Measurements from ENCODE around the gene MRPS11.
"Not testable (repeated sequence)": the region's sequence is repeated elsewhere in the genome, so short reads cannot be mapped to it uniquely, and the experiment has no call there.

MRPS11 gene

DNA sequence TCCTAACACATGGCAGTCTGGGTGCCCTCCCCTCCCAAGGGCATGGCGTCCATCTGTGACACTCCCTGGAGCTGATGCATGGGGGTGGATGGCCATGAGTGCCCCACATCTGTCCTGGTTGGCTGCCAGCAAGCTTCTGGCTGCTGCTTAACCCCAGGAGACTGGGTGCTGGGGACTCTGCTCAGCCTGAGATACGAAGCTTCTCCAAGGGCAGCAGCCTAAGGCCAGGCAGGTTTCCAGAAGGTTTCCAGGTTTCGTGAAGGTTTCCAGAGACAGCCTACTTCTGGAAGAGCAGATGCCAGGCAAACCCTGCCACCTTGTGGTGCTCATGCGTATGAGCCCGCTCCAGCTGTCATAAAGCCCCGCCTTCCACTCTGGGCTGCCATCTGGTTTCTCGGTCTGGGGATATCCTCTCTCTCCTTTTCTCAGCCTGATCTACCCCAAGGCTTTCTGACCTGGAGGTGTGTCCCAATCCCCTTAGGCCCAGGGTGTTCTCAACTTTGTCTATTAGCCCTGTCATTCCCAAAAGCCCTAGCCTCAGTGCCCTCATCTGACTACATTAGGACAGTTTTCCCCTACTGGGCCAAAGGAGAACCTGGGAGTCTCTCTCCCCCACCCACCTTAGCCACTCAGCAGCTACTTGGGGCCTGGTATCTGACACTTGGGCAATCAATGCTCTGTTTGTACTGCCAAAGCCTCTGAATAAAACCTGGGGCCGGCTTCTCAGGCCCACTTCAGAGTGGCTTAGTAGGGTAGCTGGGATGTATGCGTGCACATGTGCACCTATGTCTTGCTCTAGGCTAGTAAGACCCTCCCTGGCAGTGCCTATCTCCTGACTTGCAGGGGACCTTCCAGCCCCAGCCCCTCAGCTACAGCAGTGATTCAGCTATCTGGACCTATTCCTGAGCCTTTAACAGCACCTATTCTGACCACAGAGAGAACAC is 12.4 kb upstream of the MRPS11 start:
- in situ Hi-C loops (cut with MboI; ENCODE audit: low sequenced_read_pairs) = no loop called here

DNA sequence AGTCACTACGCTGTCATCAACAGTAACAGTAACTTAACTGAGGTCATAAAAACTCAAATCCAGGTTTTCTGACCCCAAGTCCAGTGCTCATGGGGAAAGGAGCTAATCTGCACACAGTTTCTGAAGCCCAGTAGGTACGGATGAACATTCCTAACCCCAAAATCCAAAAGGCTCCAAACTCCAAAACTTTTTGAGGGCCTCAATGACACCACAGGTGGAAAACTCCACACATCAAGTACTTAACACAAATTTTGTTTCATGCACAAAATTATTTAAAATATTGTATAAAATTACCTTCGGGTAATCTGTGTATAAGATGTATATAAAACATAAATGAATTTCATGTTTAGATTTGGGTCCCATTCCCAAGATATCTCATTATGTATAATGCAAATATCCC is 10.8 kb upstream of the MRPS11 start:
- in situ Hi-C loops (cut with MboI; ENCODE audit: low sequenced_read_pairs) = no loop called here

DNA sequence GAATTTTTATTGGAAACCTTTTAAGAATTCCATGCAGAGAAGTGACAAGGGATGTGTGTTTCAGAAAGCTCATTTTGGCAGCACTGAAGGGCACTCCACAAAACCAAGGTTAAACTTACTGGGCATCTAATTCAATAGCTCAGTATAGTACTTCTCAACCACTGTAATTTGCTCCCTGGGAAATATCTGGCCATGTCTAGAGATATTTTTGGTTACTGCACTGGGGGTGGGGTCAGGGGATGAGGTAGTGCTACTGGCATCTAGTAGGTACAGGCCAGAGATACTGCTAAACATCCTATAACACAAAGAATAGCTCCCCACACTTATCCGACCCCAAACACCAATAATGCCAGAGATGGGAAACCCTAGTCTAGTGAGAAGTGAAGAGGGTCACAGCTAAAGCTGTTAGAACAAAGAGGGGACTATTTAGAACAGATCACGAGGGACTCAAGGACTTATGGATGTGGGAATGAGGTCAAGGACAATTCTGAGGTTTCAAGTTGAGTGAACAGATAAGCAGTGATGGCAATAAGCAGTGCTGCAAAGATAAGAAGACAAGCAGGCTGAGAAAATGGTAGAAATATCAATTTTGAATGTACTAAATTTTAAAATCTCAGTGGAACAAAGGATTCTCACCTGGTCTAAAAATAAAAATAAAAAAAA is 3.5 kb upstream of the MRPS11 start:
- in situ Hi-C loops (cut with MboI; ENCODE audit: low sequenced_read_pairs) = no loop called here

DNA sequence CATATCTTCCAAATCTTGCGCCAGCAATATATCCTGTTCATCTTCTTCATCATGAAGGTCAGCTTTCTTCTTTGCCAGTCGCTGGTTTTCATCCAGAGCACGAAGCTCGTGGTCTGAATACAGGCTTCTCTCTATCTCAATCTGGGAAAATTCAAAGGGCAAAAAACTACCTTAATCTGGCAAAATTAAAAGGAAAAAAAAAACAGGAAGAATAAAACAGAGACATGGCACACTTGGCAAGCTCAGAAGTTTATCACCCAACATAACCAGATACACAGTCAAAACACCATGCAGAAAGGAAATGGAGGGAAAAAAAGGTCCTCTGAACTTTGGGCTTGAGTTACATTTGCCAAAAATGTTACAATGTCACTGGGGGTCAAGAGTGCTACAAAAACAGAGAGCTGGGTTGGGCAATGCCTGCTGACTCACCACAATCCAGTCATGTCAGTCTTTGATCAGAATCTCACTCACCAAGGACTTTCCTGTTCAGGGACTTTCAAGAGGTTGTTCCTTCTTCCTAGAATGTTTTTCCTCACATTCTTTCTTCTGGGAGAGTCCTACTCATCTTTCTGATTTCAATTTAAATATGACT is 1.8 kb upstream of the MRPS11 start:
- in situ Hi-C loops (cut with MboI; ENCODE audit: low sequenced_read_pairs) = no loop called here

DNA sequence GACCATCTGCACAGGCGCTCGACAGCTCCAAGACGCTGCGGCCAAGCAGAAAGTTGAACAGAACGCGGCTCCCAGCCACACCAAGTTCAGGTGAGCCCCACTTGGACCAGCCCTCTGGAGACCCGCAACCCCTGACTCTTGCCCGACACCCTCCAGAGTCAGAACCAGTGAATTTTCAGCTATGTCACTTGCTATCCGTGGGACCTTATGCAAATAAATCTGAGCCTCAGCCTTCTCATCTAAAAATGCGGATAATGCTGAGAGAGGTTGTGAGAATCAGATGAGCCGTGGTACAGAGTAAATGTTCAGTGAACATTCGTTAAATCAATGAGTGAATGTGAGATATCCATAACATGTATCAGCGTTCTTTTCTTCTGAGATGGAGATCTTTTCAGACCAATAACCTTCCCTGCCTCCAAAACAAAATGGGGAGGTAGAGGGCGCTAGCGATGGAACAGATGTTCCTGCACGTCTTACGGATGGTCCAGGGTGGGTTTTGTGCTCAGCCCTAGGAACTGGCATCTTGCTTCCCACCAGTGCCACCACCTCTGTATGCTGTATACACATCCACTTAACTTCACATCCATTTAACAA is 524 bp downstream of the MRPS11 start:
- in situ Hi-C loops (cut with MboI; ENCODE audit: low sequenced_read_pairs) = no loop called here

DNA sequence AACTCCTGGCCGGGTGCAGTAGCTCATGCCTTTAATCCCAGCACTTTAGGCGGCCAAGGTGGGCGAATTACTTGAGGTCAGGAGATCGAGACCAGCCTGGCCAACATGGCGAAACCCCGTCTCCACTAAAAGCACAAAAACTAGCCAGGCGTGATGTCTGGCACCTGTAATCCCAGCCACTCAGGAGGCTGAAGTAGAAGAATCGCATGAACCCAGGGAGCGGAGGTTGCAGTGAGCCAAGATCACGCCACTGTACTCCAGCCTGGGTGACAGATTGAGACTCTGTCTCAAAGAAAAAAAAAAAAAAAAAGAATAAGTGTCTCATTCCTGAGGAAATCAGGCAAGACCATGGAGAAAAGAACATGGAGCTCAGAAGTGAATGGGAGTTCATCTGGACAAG is 1.2 kb downstream of the MRPS11 start:
- in situ Hi-C loops (cut with MboI; ENCODE audit: low sequenced_read_pairs) = not testable (repeated sequence)

DNA sequence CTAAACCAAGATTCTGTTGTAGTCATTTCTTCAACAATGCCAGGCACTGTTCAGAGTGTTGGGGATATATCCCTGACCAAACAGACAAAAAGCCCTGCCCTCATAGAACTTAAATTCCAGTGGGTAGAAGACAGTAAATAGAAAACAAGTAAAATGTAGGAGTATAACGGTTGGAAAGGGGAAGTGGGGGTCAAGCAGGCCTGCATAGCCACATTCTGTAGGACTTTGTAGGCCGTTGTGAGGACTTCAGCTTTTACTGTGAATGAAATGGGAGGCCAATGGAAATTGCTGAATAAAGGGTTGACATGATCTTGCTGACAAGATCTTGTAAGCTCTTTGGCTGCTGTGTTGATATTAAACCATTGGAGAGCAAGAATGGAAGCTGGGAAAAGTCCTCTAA is 1.8 kb downstream of the MRPS11 start:
- in situ Hi-C loops (cut with MboI; ENCODE audit: low sequenced_read_pairs) = no loop called here

DNA sequence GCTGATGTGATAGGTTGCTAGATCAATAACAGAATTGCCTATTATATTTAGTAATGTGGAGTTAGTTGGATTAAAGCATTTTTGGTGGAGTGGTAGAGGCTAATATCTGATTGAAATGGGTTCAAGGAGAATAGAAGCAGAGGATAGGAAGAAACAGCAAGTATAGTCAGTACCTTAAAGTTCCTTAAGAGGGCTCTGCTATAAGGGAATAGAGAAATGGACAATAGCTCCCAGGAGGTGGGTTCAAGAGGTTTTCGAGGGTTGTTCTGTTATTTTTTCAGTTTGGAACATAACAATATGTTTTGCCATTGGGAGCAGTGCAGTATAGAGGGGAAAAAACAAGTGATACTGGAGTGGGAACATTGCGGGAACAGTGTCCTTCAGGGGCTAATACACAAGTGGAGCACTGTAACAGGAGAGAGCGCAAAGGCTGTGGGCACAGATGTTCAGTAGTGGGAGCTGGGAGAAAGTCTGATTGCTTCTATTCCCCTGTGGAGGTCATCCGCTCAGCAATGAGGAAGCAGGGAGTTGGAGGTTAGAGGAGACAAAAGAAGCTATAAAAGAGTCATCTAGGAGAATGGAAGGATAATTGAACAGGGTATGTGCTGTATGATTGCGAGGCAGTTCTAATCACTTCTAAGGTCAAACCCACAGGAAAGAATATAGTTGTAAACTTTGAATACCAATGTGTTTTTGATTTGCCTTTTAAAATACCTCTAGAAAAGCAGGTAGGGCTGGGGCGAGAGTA is 3.3 kb downstream of the MRPS11 start:
- in situ Hi-C loops (cut with MboI; ENCODE audit: low sequenced_read_pairs) = no loop called here

DNA sequence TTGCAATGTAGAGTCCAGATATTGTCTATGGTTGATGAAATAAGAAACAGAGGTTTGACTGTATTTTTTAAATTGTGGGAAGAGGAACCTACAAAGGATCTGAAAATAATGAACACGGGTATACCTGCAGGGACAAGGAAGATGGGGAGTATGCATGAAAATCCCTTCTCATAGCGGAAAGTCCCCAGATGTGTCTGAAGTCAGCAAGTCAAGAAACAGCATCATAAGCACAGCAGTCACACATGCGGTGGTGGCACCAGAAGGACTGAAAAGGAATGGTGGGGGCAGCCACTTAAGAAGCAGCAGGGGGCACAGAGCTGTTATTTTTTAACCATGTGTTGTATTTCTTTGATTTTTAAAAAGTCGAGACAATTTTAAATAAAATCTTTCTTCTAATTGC is 4.7 kb downstream of the MRPS11 start:
- in situ Hi-C loops (cut with MboI; ENCODE audit: low sequenced_read_pairs) = no loop called here

DNA sequence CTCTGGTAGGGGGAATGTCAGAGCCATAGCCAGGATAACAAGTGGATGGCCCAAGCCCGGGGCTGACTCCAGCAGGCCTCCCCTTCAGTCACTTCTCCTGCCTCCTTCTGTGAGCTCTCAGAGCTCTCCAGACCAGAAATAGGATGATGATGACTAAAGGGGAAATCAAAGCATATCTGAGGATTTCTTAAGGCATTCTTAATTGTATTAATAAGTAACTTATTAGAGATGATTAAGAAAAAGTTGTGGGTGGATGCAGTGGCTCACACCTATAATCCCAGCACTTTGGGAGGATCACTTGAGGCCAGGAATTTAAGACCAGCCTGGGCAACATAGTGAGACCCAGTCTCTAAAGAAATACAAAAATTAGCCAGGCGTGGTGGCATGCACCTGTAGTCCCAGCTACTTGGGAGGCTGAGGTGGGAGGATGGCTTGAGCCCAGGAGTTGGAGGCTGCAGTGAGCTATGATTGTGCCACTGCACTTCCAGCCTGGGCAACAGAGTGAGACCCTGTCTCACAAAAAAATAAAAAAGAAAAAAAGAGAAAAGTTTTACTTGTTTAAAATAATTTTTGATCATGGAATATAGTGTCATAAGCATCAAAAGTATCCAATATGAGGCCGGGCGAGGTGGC is 6.3 kb downstream of the MRPS11 start:
- in situ Hi-C loops (cut with MboI; ENCODE audit: low sequenced_read_pairs) = not testable (repeated sequence)

DNA sequence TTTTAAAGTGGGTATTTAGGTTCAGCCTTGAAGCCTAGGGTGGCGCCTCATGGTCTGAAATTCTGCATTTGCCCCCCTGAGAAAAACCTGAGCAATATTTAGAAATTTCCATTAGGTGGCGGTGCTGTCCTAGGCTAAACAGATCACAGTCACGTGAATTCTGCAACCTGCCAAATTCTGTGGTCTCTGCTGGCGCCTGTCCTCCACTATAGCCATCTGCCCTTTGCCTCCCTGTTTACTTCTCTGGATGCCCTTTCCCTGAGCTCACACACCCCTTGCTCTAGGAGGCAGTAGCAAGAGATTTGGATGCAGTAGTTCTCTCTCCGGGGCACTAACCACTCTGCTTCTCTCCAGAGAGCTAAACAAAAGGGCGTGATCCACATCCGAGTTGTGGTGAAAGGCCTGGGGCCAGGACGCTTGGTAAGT is 9.1 kb downstream of the MRPS11 start:
- in situ Hi-C loops (cut with MboI; ENCODE audit: low sequenced_read_pairs) = loop anchor here (5.0 kb wide), 1 partner anchor 141 kb away; no protein-coding TSS in a partner anchor

DNA sequence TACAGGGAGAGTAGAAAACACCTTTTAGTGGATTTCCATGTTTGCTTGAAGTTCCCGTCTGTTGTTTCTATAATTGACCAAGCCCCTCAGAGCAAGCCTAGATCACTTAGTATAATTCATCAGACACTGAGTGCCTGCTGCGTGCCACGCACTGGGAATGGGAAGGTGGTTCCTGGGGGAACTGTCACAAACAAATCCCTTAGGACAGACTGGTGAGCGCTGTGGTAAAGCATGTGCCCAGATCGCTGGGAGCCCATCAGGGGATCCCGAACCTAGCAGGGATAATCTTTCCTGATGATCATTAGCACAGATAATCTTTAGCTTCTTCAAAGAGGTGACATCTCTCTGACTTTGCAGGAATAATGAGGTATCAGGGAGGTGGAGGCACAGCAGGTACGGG is 9.6 kb downstream of the MRPS11 start:
- in situ Hi-C loops (cut with MboI; ENCODE audit: low sequenced_read_pairs) = loop anchor here (5.0 kb wide), 1 partner anchor 140 kb away; no protein-coding TSS in a partner anchor

DNA sequence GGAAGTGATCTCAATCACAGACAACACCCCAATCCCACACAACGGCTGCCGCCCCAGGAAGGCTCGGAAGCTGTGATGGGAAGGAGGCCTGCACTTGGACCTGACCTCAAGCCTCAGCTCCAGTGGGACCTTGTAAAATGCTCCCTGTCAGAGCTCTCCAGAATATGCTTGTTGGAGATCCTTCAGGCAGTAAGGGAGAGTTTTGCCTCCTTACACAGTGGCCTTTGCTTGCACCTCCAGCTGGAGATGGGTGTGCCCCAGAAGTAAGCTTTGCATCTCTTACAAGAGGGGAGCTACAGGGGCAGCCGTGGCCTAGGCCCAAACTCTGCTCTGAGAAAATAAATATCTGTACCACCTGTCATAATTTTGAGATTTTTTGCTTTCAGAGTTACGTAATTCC is 10.4 kb downstream of the MRPS11 start:
- in situ Hi-C loops (cut with MboI; ENCODE audit: low sequenced_read_pairs) = loop anchor here (5.0 kb wide), 1 partner anchor 139 kb away; no protein-coding TSS in a partner anchor

DNA sequence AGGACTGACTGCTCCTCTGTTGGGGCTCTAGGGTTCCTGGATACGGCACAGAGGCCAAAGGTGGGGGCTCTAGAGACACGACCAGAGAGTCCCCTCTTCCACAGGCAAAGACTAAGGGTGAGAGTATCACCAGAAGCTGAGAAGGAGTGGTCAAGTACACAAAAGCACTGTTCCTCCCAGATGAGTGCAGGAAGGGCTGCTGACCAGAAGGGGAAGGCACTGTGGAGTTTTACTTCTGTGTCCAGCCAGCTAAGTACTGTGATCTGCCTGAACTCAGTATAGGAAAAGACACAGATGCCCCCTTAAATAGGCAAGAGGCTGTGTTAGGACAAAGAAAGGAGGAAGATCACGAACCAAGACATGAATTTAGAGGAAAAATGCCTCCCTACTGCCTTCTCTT is 11.7 kb downstream of the MRPS11 start:
- in situ Hi-C loops (cut with MboI; ENCODE audit: low sequenced_read_pairs) = loop anchor here (5.0 kb wide), 1 partner anchor 138 kb away; no protein-coding TSS in a partner anchor

DNA sequence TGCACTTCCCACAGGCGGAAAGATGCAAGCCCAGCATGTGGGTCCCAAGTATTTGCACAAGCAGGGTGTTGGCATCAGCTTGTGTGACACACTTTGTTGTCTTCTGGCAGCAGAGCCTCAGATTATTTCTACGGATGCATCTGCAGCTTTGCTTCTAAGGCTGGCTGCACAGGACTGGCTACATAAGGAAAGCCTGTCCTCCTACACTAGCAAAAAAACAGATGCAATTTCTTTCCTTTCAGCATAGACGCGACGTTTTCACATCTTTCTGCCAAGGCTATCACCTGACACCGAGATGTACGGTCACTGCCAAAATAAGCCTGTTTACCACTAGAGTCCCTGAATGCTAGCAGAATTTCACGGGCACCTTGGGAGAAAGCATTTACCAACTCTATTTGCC is 13.5 kb downstream of the MRPS11 start:
- in situ Hi-C loops (cut with MboI; ENCODE audit: low sequenced_read_pairs) = no loop called here

DNA sequence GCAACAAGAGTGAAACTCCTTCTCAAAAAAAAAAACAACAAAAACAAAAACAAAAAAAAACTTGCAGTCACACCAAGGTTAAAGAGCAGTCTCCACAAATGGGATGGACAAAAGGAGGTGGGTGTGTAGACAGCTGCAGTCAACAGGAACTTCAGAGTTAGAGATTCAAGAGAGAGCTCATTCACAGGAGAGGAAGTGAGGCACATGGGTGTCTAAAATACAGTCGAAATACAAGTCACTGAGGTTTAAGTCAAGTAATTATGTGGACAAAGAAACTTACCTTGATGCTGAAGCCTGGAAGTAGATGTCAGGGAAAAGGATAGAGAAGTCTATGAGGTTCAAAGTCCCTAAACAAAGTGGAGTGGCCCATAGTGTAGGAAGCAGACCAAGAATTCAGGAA is 14.8 kb downstream of the MRPS11 start:
- in situ Hi-C loops (cut with MboI; ENCODE audit: low sequenced_read_pairs) = no loop called here

DNA sequence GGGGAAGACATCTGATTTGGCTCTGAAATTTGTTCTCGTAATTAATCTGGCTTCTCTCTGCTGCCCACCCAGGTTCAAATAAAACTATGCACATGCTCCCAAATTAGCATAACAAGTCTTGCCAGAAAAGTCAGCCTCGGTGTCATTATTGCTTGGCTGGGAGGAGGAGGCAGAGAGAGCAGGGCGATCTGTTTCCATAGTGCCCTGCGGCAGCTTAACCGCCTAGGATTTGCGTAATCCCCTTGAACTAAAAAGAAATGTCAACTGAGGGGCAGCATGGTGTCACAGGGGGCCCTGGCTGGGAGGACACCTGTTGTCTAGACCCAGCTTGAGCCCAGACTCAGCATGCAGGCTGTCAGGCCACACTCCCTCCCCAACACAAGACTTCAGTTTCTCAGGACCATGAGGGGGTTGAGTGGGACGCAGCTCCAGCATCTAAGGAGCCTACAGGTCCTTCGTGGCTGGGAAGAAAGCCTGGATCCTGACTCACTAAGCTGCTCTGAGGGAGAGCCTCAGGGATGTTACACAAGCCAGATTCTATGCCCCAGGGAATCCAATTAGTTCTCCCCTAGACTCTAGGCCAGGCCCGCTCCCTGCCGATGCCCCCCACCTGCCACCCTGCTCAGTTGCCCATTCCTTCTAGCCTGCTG is 17.3 kb downstream of the MRPS11 start:
- in situ Hi-C loops (cut with MboI; ENCODE audit: low sequenced_read_pairs) = no loop called here

DNA sequence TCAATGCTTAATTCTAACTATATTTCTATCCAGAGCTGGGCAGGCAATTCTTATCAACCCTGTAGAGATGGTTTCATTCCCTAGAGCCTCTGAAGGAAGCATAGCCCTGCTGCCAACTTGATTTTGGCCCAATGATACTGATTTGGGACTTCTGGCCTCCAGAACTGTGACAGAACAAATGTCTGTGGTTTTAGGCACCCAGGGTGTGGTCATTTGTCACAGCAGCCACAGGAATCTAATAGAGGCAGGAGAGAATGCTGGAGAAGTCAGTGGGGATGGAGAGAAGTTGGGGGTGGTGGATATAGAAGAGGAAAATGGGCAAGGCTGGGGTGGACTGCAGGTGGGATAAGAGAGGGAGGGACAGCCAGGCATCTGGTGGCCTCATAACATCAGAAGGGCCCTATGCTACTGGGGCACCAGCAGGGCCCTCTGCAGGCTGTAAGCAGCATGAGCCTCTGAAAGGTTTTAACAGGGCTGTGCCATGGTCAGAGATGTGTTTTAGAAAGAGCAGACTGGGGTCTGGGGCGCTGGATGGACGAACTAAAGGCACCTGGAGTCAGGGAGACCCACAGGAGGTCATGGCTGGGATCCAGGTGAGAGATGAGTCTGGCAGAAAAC is 19.8 kb downstream of the MRPS11 start:
- in situ Hi-C loops (cut with MboI; ENCODE audit: low sequenced_read_pairs) = no loop called here

Measured in HL-60/S4 (cell line).